NCI-H146 treated with DMSO at 0.1 percent for 48 hours (cell line): ENCODE results near the gene FRMD3.

ENCODE experiments used
- DNase-seq: peaks from one replicate; lab custom pipeline; 2025; ENCODE audit not compliant: unreplicated experiment; lab: John Stamatoyannopoulos, UW

FRMD3 gene

GRCh38 chr9:83440641-83441040 is 97.6 kb downstream of the FRMD3 start:
- DNase-seq: no peak

- DNase-seq: no peak
Measured at GRCh38 chr9:83435301-83435700, 102.9 kb downstream of the FRMD3 start.

DNA sequence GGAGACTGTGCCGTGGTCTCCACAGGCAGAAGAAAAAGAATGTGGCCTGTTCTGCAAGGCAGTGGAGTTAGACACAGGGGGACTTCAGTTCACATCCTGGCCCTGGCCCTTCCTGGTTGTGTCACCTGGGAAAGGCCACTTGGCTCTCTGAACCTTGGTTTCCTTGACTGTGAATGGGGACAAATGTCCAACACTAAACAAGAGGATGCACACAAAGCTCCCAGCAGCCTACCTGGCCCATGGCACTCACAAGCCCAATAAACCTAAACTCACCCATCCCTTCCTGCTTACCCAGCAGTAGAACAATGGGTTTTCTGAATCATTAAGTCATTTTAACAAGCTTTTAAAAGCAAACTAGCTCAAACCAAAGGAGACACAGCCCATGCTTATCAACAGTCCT is 103.9 kb downstream of the FRMD3 start:
- no peak for DNase-seq

DNA sequence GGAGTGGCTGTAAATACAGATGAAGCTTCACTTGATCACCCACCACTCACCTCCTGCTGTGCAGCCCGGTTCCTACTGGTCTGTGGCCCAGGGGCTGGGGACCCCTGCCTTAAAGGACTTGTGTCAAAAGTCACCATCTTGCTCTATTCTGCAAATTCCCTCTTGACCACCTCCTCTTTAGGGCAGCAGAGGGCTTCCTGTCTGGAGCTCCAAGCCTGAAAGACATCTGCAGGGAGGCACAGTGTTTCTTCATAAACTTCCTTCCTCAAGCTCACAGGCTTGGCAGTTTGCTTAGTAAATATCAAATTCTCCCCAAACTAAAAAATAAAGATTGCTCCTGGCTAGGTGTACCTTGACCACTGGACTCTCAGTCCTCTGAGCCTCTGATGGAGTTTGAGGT is 104.4 kb downstream of the FRMD3 start:
- DNase-seq: no peak

- DNase-seq: no peak
Measured at GRCh38 chr9:83432877-83433550, 105.2 kb downstream of the FRMD3 start.

DNA sequence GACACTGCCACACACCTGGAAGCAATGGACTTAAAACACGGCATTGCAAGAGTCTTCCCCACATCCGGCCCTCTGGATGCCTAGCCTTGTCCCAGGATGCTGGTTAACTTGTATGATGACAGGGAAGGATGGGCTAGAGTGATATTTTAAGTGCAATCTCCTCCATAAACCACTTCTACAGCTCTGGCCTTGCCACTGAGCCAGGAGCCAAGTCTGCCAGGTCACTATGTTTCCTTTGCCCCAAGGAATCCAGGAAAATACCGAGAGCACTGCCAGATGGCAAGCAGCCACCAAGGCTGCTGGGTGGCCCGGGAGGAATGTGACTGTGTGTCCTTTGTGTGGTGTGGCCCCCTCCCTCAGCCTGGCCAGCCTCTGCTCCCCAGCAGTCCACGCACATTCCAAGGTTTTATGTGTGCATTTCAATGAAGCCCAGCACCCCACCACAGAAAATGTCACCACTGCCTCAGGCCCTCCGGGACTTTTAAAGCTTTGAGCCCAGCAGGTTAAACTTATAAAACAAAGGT is 106.0 kb downstream of the FRMD3 start:
- no peak for DNase-seq

- DNase-seq: no peak
Measured at GRCh38 chr9:83431101-83432060, 106.8 kb downstream of the FRMD3 start.

GRCh38 chr9:83430681-83431080 is 107.5 kb downstream of the FRMD3 start:
- no peak for DNase-seq

DNA sequence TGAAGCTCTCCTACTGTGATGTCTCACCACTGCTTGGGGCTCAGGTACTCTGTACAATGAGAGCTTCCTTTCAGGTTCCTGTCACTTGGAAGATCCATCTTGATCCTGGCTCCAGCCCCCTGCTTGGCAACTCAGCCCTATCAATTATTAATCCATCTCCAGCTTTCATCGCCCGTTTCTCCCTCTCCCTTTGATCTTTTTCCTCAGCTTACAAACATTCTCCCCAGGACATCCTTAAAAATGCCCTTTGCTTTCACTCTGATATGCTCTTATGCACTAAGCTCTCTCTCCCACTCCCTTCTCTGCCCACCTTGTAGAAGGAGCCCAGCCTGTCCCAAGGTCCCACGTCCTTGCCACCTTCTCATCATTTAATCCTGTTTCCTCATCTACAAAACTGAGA is 109.0 kb downstream of the FRMD3 start:
- no peak for DNase-seq

GRCh38 chr9:83425240-83425639 is 113.0 kb downstream of the FRMD3 start:
- DNase-seq: no peak

DNA sequence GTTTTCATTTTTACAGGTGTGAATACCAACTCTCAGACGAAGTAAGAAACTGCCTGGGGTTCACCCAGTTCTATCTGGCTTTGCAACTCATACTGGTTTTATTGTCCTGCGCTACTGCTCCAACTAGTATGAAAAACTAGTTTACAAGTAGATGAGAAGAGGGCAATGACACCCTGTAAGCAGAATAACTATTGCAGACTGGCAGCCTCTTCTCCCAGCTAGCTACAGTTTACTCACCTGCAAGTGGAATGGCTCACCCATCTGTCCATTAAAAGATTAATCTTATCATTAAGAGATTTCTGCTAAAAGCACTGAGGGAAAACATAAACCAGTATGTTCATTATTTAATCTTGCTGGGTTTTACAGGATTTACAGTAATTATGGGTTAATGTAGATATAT is 113.4 kb downstream of the FRMD3 start:
- no peak for DNase-seq

GRCh38 chr9:83423815-83424707 is 114.1 kb downstream of the FRMD3 start:
- DNase-seq: no peak

DNA sequence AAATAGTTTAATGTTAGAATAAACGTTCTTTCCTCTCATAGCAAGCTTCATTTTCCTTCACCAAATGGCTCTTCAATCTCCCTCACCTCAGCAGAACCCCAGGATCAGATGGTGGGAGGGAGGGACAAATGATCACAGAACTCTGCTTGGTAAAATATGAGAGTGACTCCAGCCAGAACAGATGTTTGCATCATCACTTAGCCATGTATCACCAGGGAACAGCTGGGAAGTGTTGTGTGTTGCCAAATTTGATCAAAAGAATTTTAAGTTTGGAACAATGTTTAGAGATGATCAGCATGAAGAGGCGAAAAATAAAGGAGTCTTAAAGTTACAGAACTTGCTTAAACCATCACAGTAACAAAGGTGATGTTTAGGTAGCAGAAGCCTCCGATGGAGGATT is 115.7 kb downstream of the FRMD3 start:
- no peak for DNase-seq

DNA sequence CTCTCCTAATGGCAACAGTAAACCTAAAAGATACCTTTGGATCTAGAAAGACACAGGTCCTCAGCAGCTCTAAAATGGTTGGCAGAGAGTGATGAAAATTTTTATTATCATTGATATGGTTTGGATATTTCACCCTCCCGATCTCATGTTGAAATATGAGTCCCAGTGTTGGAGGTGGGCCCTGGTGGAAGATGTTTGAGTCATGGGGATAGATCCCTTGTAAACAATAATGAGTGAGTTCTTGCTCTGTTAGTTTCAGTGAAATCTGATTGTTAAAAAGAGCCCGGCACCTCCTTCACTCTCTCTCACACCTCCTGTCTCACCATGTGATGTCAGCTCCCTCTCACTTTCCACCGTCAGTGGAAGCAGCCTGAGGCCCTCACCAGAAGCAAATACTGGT is 117.7 kb downstream of the FRMD3 start:
- no peak for DNase-seq

DNA sequence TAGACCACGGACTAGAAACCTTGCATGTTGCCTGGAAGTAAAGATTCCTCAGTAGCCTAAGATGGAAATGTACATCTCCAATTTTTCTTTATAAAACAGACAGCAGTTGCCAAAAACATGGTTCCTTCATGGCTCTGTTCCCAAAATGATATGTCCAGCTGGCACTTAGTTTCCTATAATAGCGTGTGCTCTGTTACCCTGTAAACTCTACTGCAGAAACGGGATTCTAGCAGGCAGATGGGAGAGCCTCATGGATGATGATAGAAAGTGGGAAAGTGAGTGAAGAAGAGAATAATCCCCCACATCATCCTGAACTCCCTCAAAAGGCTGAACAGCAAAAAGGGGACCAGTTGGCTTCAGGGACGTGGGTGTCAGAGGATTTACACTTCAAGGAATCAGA is 118.2 kb downstream of the FRMD3 start:
- no peak for DNase-seq

- DNase-seq: no peak
Measured at GRCh38 chr9:83418283-83418682, 119.9 kb downstream of the FRMD3 start.

DNA sequence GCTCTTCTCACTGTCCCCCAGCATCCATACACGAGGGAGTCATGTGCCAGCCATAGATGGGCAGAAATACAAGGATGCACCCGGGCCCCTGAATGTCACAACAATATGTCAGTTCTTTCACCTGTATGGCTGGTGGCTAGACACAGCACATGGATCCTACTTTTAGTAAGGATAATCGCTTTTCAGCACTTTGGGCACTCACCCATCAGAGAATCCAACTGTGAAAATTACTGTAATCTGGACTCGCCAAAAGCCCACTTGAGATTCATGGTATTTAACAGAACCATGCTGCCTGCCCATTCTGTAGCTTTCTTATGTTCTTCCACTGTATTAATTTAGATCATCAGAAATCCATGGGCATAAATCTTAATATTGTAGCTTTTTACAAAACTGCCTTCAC is 124.8 kb downstream of the FRMD3 start:
- DNase-seq: no peak

DNA sequence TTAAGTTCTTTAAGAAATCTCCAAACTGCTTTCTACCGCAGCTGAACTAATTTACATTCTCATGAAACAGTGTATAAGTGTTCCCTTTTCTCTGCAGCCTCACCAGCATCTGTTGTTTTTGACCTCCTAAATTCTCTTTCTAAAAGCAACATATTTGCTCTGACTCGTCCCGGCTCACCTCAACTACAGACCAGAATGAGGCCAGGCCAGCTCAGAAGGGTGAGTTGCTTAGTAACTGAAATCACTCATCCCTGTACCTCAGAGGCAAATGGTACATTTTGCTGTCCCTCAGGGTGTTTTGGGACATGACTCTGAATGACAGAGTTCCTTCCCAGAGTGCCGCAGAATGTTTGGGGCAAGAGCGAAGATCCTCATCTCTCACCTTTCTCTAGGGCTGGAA is 127.5 kb downstream of the FRMD3 start:
- DNase-seq: no peak

- DNase-seq: no peak
Measured at GRCh38 chr9:83406921-83407320, 131.3 kb downstream of the FRMD3 start.

GRCh38 chr9:83405759-83406158 is 132.4 kb downstream of the FRMD3 start:
- DNase-seq: no peak
